Astrocyte of the hippocampus (primary cell): ENCODE data around the gene DSCAML1.
"Not testable (repeated sequence)": the region's sequence is repeated elsewhere in the genome, so short reads cannot be mapped to it uniquely, and the experiment has no call there.

Experiments used
- DNase-seq: peaks from one replicate; pipeline ENCODE4 v3.0.0; 2011; ENCODE audit warnings: low read depth, low spot score

DSCAML1 gene

DNA sequence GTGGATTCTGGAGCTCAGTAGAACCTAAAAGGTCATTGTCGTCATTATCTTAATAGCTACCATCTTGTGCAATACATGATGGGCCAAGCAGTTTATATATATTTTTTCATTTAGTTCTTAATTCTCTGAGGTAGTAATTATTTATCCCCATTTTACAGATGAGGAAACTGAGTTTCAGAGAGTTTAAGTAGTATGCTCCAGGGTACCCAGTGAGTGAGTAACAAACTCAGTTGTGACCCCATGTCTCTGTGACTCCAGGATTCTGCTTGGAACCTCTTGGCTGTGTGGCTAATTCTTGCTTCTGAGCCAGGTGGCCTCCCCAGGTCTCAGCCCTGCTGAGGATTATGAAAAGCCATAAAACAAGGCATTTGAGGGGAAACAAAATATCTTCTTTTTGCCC, 386.8 kb downstream of the DSCAML1 start:
- DNase-seq = no peak

DNA sequence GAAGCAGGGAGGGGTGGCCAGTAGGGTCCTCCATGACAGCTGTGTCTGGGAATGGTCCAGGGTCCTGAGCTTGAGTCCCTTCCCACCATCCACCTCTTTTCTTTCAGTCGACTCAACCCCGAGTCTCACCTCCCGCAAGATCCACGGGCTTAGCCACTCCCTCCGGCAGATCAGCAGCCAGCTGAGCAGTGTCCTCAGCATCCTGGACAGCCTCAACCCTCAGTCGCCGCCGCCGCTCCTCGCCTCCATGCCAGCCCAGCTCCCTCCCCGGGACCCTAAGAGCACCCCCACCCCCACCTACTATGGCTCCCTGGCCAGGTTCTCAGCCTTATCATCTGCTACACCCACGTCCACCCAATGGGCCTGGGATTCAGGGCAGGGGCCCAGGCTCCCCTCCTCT, 387.5 kb downstream of the DSCAML1 start:
- no peak for DNase-seq

DNA sequence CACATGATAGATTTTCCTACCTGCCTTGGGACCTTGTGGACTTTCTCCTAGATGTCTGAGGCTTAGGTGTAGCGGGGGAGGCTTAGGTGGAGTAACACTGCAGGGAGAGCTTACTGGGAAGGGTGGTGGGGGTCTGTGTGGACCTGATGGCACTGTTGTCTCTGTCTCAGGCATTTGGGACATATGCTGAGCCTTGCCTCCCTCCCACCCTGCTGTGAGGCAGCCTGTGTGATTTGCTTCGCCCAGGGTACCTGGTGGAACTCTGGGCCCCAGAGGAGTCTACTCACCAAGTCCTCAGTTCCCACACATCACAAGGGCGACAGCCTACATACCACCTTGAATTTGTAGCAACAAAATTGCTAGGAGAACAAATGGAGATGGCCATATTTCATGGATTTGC, 388.7 kb downstream of the DSCAML1 start:
- no peak for DNase-seq

DNA sequence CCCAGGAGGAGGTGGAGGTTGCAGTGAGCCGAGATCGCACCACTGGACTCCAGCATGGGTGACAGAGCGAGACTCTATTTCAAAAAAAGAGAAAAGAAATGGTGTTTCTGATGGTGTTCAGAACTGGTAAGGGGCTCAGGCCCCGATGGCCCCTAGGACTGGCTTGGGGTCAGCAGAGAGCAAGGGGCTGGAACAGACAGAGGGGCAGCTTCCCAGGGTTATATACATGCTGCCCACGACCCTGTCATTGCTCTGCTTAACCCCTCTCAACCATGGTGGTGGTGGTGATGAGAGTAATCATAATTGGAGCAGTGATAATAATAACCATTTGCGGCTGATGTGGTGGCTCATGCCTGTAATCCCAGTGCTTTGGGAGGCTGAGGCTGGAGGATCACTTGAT, 390.0 kb downstream of the DSCAML1 start:
- no peak for DNase-seq

DNA sequence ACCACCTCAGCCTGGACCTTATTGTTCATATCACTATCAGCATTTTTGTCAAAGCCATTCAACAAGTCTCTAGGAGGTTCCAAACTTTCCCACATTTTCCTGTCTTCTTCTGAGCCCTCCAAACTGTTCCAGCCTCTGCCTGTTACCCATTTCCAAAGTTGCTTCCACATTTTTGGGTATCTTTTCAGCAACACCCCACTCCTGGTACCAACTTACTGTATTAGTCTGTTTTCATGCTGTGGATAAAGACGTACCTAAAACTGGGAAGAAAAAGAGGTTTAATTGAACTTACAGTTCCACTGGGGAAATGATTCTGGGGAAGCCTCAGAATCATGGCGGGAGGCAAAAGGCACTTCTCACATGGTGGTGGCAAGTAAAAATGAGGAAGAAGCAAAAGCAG, 391.1 kb downstream of the DSCAML1 start:
- not testable (repeated sequence) for DNase-seq

DNA sequence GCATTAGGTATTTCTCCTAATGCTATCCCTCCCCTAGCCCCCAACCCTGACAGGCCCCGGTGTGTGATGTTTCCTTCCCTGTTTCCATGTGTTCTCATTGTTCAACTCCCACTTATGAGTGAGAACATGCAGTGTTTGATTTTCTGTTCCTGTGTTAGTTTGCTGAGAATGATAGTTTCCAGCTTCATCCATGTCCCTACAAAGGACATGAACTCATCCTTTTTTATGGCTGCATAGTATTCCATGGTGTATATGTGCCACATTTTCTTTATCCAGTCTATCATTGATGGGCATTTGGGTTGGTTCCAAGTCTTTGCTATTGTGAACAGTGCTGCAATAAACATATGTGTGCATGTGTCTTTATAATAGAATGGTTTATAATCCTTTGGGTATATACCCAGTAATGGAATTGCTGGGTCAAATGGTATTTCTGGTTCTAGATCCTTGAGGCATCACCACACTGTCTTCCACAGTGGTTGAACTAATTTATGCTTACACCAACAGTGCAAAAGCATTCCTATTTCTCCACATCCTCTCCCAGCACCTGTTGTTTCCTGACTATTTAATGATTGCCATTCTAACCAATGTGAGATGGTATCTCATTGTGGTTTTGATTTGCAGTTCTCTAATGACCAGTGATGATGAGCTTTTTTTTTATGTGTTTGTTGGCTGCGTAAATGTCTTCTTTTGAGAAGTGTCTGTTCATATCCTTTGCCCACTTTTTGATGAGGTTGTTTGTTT, 397.7 kb downstream of the DSCAML1 start:
- not testable (repeated sequence) for DNase-seq

DNA sequence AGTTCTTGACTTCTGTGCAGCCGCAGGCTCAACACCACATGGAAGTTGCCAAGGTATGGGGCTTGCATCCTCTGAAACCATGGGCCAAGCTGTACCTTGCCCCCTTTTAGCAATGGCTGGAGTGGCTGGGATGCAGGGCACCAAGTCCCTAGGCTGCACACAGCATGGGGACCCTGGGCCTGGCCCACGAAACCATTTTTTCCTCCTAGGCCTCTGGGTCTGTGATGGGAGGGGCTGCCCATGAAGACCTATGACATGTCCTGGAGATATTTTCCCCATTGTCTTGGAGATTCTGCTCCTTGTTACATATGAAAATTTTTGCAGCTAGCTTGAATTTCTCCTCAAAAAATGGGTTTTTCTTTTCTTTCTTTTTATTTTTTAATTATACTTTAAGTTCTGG, 398.4 kb downstream of the DSCAML1 start:
- not testable (repeated sequence) for DNase-seq

DNA sequence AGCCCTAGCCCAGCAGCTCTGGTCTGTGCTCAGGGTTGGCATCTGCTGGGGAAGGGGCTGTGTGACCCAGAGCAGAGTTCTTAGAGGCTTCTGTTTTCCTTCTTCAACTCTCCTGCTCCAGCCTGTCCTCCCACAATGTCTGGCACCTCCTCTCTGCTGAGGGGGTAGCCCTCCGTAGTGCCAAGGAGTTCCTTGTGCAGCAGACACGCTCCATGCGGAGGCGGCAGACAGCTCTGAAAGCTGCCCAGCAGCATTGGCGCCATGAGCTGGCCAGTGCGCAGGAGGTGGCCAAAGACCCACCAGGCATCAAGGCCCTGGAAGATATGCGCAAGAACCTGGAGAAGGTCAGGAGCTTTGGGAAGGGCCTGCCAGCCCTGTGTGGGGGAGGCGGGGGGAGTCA, 400.0 kb downstream of the DSCAML1 start:
- DNase-seq = no peak

DNA sequence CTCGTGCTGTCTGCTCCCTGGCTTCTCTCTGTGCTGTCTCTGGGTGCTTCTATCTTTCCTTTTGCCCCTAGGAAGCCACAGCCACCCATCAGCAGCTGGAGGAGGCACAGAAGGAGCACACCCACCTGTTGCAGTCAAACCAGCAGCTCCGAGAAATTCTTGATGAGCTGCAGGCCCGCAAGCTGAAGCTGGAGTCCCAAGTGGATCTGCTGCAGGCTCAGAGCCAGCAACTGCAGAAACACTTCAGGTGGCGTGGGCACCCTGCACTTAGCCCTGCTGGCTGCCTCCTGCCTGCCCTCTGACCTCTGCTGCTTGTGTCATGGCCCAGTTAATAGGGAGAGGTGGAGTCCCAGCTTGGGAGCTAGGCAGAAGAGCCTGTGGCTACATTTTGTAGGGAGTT, 401.5 kb downstream of the DSCAML1 start:
- no peak for DNase-seq

DNA sequence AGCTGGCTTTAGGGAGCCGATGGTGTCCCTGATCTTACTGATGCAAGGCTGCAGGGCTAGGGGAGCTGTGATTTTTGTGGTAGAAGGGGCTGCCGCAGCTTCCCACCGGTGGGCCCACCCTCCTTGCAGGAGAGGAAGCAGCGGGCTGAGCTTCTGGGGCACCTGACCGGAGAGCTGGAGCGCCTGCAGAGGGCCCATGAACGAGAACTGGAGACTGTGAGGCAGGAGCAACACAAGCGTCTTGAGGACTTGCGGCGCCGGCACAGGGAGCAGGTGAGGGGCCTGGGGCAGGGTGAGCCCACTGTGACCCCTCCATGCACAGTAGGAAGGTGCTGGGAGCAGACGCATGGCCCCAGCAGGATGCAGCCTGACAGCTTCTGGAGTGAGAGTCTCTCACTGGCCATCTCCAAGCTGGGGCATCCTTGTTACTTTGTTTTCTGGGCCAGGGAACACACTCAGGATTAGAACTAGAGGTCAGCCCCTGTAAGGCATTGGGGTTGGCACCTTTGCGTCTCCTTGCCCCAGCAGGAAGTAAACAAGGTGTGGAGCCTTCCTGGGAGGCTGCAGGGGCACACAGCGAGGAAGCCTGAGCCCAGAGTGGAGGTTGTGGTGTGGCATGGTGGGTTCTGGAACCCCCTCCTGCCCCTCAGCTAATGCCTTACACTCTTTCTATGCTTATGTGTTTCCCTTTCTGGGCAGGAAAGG, 402.6 kb downstream of the DSCAML1 start:
- no peak for DNase-seq

DNA sequence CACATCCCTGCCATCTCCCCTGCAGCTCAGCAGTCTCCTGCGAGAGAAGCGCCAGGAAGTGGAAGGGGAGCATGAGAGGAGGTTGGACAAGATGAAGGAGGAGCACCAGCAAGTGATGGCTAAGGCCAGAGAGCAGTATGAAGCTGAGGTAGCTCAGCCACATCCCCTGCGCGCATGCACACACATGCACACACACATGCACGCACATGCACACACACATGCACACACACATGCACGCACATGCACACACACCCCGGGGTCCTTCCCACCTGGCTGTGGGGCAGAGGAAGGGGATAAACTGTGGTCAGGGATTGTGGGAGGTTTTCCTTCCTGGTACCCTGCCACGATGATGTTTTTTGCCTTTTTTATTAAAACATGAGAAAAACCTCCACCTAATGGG, 404.0 kb downstream of the DSCAML1 start:
- DNase-seq = no peak

DNA sequence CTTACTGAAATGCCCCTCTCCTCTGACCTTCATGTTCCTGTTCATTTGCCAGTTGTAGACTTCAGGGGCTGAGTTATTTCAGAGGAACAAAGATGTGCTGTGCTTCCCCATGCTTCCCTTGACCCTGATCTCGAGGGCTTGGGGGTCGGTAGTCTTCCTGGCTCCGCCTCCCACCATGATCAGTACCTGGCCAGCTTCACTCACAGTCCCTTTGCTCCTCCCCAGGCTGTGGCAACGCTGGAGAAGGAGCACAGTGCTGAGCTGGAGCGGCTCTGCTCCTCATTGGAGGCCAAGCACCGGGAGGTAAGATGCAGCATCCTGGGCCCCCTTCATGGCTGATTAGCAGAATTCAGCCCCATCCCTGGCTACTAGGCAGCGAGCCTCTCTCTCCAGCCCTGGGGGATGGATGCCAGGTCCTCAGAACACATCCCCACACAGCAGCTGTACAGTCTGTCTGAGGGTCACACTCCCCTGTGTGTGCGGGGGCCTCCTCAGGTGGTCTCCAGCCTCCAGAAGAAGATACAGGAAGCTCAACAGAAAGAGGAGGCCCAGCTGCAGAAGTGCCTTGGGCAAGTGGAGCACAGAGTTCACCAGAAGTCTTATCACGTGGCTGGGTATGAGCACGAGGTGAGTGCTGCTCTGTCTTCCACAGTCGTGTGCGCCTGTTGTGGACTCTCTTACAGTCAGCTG, 404.9 kb downstream of the DSCAML1 start:
- DNase-seq = no peak

DNA sequence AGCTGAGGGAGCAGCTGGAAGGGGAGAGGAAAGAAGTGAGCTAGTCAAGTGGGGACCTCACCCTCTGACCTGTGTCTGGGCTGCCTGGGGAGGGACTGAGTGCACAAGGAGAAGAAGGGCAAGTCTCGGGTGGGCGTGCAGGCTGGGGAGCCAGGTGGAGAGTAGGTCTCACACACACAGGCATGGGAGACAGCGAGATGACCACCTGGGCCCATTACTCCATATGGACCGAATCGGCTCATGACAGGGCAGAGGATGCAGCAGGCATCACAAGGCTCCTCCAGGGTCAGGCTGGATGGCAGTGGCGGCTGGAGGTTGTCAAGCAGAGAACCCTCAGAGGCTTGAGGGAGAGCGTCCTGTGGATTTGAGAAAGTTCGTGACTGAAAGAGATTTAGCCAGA, 405.8 kb downstream of the DSCAML1 start:
- DNase-seq = no peak

DNA sequence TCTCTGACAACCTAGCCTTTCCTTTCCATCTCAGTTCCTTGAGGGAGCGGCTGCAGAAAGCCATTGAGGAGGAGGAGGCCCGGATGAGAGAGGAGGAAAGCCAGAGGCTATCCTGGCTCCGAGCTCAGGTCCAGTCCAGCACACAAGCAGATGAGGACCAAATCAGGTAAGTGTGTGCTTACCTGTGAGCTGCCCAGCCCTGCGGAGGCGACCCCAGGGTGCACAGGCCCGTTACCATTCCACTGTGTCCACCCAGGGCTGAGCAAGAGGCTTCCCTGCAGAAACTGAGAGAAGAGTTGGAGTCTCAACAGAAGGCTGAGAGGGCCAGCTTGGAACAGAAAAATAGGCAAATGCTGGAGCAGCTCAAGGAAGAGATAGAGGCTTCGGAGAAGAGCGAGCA, 406.3 kb downstream of the DSCAML1 start:
- no peak for DNase-seq

DNA sequence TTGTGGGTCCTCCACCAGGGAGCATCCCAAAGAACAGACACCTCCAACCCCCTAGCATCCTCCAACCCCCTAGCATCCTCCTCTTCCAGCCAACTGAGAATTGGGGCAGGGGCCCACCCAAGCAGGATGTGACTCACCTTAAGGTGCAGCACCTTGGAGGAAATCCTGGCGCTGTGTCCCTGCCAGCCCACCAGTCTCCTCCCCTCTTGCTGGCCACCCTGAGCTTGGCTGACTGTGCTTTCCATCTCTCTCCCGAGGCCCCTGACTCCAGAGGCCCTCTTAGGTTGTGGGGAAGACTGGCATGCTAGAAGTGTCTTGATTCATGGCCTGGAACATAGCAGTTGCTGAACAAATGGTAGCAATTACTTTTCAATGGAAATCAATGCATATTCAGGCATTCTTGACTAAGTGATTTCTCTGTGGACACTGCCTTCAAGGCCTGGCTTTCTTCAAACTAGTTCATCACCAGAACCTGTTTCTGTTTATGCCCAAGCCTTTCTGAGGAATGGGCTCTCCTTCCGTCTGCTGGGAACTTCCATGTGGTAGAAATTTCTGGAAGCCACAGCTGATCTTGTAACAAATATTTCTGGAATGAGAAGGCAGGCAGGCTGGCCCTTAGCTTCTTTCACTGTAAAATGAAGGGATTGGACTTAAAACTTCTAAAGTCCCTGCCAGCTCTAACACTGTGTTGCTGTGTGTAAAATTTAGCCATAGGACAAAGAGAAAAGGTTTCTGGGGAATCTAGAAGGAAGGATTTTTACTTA, 408.8 kb downstream of the DSCAML1 start:
- DNase-seq = peak; percentile 81

DNA sequence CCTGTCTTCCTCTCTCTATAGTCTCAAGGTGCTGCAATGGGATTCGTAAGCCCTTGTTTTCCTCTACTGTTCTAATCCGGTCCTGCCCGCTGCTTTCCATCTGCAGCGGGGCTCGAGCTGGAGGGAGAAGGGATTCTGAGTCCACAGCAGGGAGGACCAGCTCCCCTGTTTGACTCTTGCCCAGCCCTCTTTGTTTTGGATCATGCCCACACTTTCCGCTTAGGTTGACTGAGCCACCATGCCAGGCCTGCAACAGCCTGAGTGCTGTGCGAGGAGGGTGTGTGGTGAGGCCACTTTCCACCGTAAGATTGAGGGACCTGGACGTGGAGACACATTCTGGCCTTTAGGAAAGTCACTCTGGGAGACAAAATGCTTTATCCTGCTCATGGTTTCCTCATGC, 411.1 kb downstream of the DSCAML1 start:
- no peak for DNase-seq

DNA sequence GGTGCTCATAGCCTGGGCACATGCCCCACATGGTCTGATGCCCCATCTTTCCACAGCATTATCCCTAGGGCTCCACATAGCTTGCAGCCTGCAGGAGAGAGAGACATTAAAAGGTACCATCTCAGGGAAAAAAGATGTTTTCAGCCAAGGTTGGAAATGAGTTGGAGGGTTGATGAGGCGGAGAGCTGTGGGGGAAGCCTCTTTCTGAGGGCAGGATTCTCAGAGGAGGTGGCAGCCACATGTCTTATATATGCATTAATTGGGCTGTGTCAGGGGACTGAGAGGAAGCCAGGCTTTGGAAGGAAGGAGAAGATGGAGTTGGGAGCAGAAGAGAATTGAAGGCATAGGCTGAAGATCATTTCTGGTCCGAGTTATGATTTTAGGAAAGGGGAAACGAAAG, 411.5 kb downstream of the DSCAML1 start:
- no peak for DNase-seq

DNA sequence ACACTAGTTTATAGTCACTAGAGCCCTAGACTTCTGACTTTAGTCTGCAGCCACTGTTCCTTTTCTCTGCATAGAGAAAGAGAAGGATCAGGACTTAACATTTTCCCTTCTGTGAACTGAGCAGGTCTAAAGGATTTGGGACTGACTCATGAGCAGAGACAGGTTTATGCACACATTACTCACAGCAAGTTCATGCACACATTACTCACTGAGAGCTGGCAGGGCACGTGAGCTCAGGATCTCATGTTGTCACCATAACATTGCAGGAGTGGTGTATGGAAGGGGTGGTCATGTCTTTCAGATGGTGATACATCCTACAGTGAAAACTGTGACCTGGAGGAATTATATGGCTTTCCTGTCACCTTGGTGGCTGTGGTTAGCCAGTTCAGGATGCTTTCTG, 413.0 kb downstream of the DSCAML1 start:
- peak; percentile 85 for DNase-seq

DNA sequence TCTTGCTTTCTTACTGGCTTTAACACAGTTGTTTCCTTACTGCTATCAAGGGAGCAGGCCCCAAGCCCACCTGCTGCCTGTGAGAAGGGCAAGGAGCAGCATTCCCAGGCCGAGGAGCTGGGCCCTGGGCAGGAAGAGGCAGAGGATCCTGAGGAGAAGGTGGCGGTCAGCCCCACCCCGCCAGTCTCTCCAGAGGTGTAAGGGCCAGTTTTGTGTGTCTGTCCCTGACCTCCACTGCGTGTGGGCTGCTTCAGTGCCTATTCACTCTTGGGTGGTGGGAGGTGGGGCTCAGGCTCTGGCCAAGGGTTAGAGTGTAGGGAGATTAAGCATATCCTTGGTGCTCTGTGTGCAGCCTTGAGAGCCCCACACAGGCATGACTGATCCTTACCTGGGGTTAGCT, 414.3 kb downstream of the DSCAML1 start:
- no peak for DNase-seq

DNA sequence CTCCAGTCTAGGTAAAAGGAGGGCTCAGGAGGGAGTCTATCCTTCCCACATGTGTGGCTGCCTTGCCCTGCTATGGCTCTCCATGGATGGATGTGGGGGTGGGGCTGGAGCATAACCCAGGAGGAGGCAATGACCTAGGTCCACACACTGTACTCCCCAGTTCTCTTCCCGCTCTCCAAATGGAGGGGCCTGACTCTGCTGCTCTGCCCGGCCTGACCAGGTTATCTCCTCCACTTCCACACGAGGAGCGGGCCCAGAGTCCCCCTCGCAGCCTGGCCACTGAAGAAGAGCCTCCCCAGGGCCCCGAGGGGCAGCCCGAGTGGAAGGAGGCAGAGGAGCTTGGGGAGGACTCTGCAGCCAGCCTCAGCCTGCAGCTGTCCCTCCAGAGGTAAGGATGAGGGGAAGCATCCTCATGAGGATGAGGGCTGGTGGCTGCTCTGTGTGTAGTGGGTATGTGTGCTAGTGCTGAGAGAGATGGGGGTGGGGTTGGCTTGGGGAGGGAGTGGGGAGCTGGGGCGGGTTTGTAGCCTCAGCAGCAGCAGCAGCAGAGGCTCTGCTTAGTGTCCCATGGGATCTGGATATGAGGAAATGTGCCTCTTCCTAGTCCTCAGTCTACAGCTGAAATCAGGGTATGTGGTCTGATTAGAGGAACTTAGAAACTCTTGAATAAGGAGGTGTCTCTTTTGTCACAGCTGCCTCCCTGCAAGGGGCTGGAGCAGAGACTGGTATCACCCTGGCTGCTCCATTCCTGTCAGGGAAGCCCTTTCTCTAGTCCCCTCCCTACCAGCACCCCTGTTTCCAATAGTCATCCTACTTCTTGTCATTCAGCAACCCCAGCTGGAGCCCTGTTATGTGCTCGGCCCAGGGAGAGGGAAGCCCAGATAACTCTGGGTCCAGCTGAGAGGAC, 415.3 kb downstream of the DSCAML1 start:
- DNase-seq = no peak

DNA sequence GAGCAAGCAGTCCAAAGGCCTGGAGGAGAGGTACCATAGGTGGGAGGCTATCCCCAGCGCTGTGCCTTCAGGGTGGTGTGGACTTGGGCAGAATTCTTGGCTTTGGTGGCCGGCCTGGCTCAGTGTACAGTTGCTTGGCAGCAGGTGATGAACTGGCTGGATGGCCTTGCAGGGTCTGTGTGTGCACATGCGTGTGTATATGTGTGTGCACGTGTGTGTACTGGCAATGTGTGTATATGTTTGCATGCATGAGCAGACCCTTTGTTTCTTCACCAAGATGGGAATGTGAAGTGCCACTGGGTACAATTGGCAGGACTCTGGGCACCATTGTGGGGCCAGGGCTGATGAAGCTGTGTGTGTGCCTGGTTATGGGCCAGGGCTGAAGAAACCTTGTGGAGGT, 416.3 kb downstream of the DSCAML1 start:
- no peak for DNase-seq
